Activated CD8-positive, alpha-beta memory T cell treated with anti-CD3 and anti-CD28 coated beads for 48 hours (primary cell): ENCODE measurements around the gene PITX2.

Experiments used
- DNase-seq, 3 experiments: peaks; one replicate each; pipeline ENCODE4 v3.0.0-alpha.2; 2020; ENCODE audit warnings: low read depth in 2 of 3, low spot score in 2 of 3

The PITX2 gene

GRCh38 chr4:110624904-110625494 is 2.1 kb upstream of the PITX2 start:
- DNase-seq: no peak

GRCh38 chr4:110624398-110624780 is 1.5 kb upstream of the PITX2 start:
- DNase-seq: no peak

GRCh38 chr4:110623718-110624397 is 981 bp upstream of the PITX2 start:
- no peak for DNase-seq

GRCh38 chr4:110621839-110622751 is 782 bp downstream of the PITX2 start:
- DNase-seq: no peak

- DNase-seq: no peak
These were observed 1.5 kb downstream of the PITX2 start for GRCh38 chr4:110621328-110621812.

- DNase-seq: no peak
These were observed 2.1 kb downstream of the PITX2 start for GRCh38 chr4:110620691-110621327.

- no peak for DNase-seq
These were observed 2.6 kb downstream of the PITX2 start for GRCh38 chr4:110620322-110620690.

- DNase-seq: no peak
These were observed 3.2 kb downstream of the PITX2 start for GRCh38 chr4:110619463-110620247.

GRCh38 chr4:110618581-110619462 is 4.1 kb downstream of the PITX2 start:
- DNase-seq: no peak

GRCh38 chr4:110617646-110618580 is 5.0 kb downstream of the PITX2 start:
- no peak for DNase-seq

GRCh38 chr4:110617075-110617640 is 5.7 kb downstream of the PITX2 start:
- DNase-seq: no peak

- no peak for DNase-seq
These were observed 6.4 kb downstream of the PITX2 start for GRCh38 chr4:110616238-110617074.

- DNase-seq: no peak
These were observed 7.3 kb downstream of the PITX2 start for GRCh38 chr4:110615353-110616237.

- no peak for DNase-seq
These were observed 7.9 kb downstream of the PITX2 start for GRCh38 chr4:110614976-110615352.

- DNase-seq: no peak
These were observed 8.5 kb downstream of the PITX2 start for GRCh38 chr4:110614173-110614963.

- no peak for DNase-seq
These were observed 9.1 kb downstream of the PITX2 start for GRCh38 chr4:110613745-110614144.
